ENCODE results near the gene NPAS3. TPM values are rescaled to one million over a fixed set of nuclear protein-coding genes. Genes with fewer than 3 reads are reported as not detected.

Gene NPAS3
- total RNA-seq, 1 donor from 2014 or later, result 0.95 TPM

- Histone ChIP-seq H3K27ac (no peak overlapping the region), H3K4me3 (no peak overlapping the region), H3K4me1 (no peaks in the 10 kb centered on the region), H3K27me3 (ENCODE audit: low read depth) (peaks cover 4% of the 10 kb centered on the region), H3K9me3 (no peaks in the 10 kb centered on the region), H3K36me3 (no peaks in the 10 kb centered on the region)
- ATAC-seq (no peak), DNase-seq (no peak)
- no peak for TF ChIP-seq CTCF (IDR thresholded peaks at IDR 0.05)
- intact Hi-C loops (cut with DNase I), result no loop called here
These were observed 909.3 kb downstream of the NPAS3 start for GRCh38 chr14:33848009-33848408.

- intact Hi-C loops (cut with DNase I), result no loop called here
These were observed 910.2 kb downstream of the NPAS3 start for GRCh38 chr14:33848706-33849454.

DNA sequence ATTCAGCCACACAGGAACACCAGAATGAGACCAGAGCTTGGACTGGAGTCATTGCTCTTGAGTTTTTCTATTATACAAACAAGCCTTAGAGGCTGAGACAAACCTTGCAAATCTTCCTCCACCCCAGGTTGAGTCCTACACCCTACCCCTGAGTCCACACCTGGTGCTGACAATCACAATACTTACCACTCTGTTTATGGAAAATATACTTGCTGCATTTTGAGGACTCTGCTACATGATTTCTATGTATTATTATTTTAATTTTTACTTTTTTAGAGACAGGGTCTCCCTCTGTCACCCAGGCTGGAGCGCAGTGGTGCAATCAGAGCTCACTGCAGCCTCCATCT lies 910.7 kb downstream of the NPAS3 start:
- ATAC-seq, result no peak
- Histone ChIP-seq H3K36me3 (no peaks in the 10 kb centered on the region), H3K9me3 (no peaks in the 10 kb centered on the region), H3K4me1 (no peaks in the 10 kb centered on the region), H3K27me3 (ENCODE audit: low read depth) (peaks cover 4% of the 10 kb centered on the region), H3K27ac (no peak overlapping the region), H3K4me3 (no peak overlapping the region)
- no peak for DNase-seq
- TF ChIP-seq CTCF (IDR thresholded peaks at IDR 0.05), result no peak
- intact Hi-C loops (cut with DNase I), result no loop called here

More at GRCh38 chr14:33848706-33849454, 910.2 kb downstream of the NPAS3 start:
- Histone ChIP-seq H3K4me3 (no peak overlapping the region), H3K27ac (no peak overlapping the region), H3K27me3 (ENCODE audit: low read depth) (peaks cover 4% of the 10 kb centered on the region), H3K9me3 (no peaks in the 10 kb centered on the region), H3K36me3 (no peaks in the 10 kb centered on the region), H3K4me1 (no peaks in the 10 kb centered on the region)
- ATAC-seq (peak; percentile 75 to 86), DNase-seq (no peak)
- TF ChIP-seq CTCF (IDR thresholded peaks at IDR 0.05), result peak; percentile 56

DNA sequence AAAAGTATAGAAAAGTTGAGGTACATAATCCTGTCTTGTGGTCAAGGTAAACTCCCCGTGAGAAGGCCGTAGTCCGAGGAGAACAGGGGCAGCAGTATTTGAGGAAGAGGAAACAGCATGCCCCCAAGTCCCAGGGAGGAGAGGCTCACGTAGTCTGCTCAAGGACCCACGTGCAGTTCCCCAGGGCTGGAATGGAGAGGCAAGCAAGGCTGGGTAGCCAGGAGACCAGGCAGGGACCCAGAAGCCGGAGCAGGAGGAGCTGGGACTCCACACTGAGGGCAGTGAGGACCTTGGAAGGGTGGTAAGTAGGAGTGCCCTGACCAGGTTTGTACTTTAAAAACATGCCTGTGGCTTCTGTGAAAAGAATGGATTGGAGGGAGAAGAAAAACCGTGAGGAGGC lies 912.1 kb downstream of the NPAS3 start:
- H3K9me3 ChIP-seq, result no peaks in the 10 kb centered on the region
- no peak for TF ChIP-seq CTCF (IDR thresholded peaks at IDR 0.05)
- H3K4me1 ChIP-seq, result no peaks in the 10 kb centered on the region
- DNase-seq (no peak), ATAC-seq (no peak)
- H3K27me3 ChIP-seq (ENCODE audit: low read depth), result no peaks in the 10 kb centered on the region
- intact Hi-C loops (cut with DNase I), result no loop called here
- no peak overlapping the region for H3K4me3 ChIP-seq
- H3K27ac ChIP-seq, result no peak overlapping the region
- no peaks in the 10 kb centered on the region for H3K36me3 ChIP-seq

GRCh38 chr14:33851366-33851765 lies 912.7 kb downstream of the NPAS3 start:
- no peak for TF ChIP-seq CTCF (IDR thresholded peaks at IDR 0.05)
- H3K27ac ChIP-seq, result no peak overlapping the region
- ATAC-seq, result no peak
- H3K36me3 ChIP-seq, result no peaks in the 10 kb centered on the region
- intact Hi-C loops (cut with DNase I), result no loop called here
- H3K4me1 ChIP-seq, result no peaks in the 10 kb centered on the region
- DNase-seq, result no peak
- H3K9me3 ChIP-seq, result no peaks in the 10 kb centered on the region
- no peaks in the 10 kb centered on the region for H3K27me3 ChIP-seq (ENCODE audit: low read depth)
- no peak overlapping the region for H3K4me3 ChIP-seq
